HEK293 (cell line): ENCODE data around the gene SLC13A3.
"Not testable (repeated sequence)": the region's sequence is repeated elsewhere in the genome, so short reads cannot be mapped to it uniquely, and the experiment has no call there.

Experiments used
- CTCF ChIA-PET: fragments of 350-600 bp; formaldehyde crosslinking; extraction: SDS; loops from one replicate; lab custom pipeline; 2021; ENCODE audit warnings: antibody characterized with exemption; lab: Yijun Ruan, JAX
- POLR2A ChIA-PET: fragments of 300-600 bp; formaldehyde crosslinking; extraction: SDS; loops from one replicate; lab custom pipeline; 2020; ENCODE audit warnings: antibody characterized with exemption, inconsistent platforms; lab: Yijun Ruan, JAX
- H3K27ac ChIP-seq: fragments of 200-500 bp; sonication (Bioruptor generic); 2 replicates; pipeline ENCODE4 v1.5.1; 2014; ENCODE audit warnings: low read depth, low read length, control low read depth, inconsistent platforms; ENCODE audit errors: extremely low read depth
- H3K36me3 ChIP-seq, 2 experiments: fragments of 200-500 bp in 1 of 2; sonication (Bioruptor generic) in 1 of 2; 1 replicate in 1 of 2; 2 replicates in 1 of 2; pipeline ENCODE4 v1.5.1; 2014 to 2017; ENCODE audit warnings: inconsistent platforms in 2 of 2, low read length in 2 of 2; ENCODE audit not compliant: control insufficient read depth in 2 of 2, insufficient read depth in 1 of 2
- H3K4me1 ChIP-seq: fragments of 200-500 bp; sonication (Bioruptor generic); 2 replicates; pipeline ENCODE4 v1.5.1; 2014; ENCODE audit warnings: mild to moderate bottlenecking, low read length, inconsistent platforms; ENCODE audit not compliant: control insufficient read depth, insufficient read depth
- H3K4me3 ChIP-seq: 2 replicates; pipeline ENCODE4 v1.5.1; 2011; ENCODE audit warnings: low read depth, mild to moderate bottlenecking, control low read depth, low read length, moderate library complexity
- H3K9me3 ChIP-seq: fragments of 200-500 bp; sonication (Bioruptor generic); 2 replicates; pipeline ENCODE4 v1.5.1; 2014; ENCODE audit warnings: low read depth, low read length, inconsistent platforms; ENCODE audit not compliant: control insufficient read depth, insufficient read depth
- ELK4 ChIP-seq: IDR thresholded peaks from 2 replicates; pipeline ENCODE4 v1.6.1; 2011; ENCODE audit warnings: mild to moderate bottlenecking, low read depth, low read length, borderline replicate concordance
- KLF16 ChIP-seq: fragments of 450-650 bp; formaldehyde crosslinking; IDR thresholded peaks from 2 replicates; pipeline ENCODE4 v1.5.1; 2017; ENCODE audit warnings: missing biosample characterization, missing genetic modification characterization
- RBAK ChIP-seq: fragments of 450-650 bp; formaldehyde crosslinking; IDR thresholded peaks from 2 replicates; pipeline ENCODE4 v1.5.1; 2016; ENCODE audit warnings: missing biosample characterization, missing genetic modification characterization
- REST ChIP-seq: fragments of 450-650 bp; formaldehyde crosslinking; IDR thresholded peaks from 2 replicates; pipeline ENCODE4 v1.5.1; 2016; ENCODE audit warnings: missing biosample characterization, missing genetic modification characterization
- SP2 ChIP-seq: fragments of 450-650 bp; formaldehyde crosslinking; IDR thresholded peaks from 2 replicates; pipeline ENCODE4 v1.5.1; 2016; ENCODE audit warnings: missing biosample characterization, missing genetic modification characterization
- ZBTB7A ChIP-seq: fragments of 450-650 bp; formaldehyde crosslinking; IDR thresholded peaks from 2 replicates; pipeline ENCODE4 v1.5.1; 2016; ENCODE audit warnings: low read depth, missing biosample characterization, missing genetic modification characterization
- ZFP41 ChIP-seq: fragments of 450-650 bp; formaldehyde crosslinking; IDR thresholded peaks from 2 replicates; pipeline ENCODE4 v1.5.1; 2016; ENCODE audit warnings: missing biosample characterization, missing genetic modification characterization, borderline replicate concordance
- ZIC2 ChIP-seq: fragments of 450-650 bp; formaldehyde crosslinking; IDR thresholded peaks from 2 replicates; pipeline ENCODE4 v1.5.1; 2016; ENCODE audit warnings: missing biosample characterization, missing genetic modification characterization
- ZNF202 ChIP-seq: fragments of 450-650 bp; formaldehyde crosslinking; IDR thresholded peaks from 2 replicates; pipeline ENCODE4 v1.5.1; 2016; ENCODE audit warnings: missing biosample characterization, missing genetic modification characterization, borderline replicate concordance
- ZNF23 ChIP-seq: fragments of 450-650 bp; formaldehyde crosslinking; IDR thresholded peaks from 2 replicates; pipeline ENCODE4 v1.5.1; 2016; ENCODE audit warnings: missing biosample characterization, missing genetic modification characterization, borderline replicate concordance
- ZNF350 ChIP-seq: fragments of 450-650 bp; formaldehyde crosslinking; IDR thresholded peaks from 2 replicates; pipeline ENCODE4 v1.5.0; 2017; ENCODE audit warnings: missing biosample characterization, mild to moderate bottlenecking, missing genetic modification characterization
- ZNF37A ChIP-seq: fragments of 450-650 bp; IDR thresholded peaks from 2 replicates; pipeline ENCODE4 v1.5.1; 2018; ENCODE audit warnings: missing biosample characterization, missing genetic modification characterization
- ZNF558 ChIP-seq: fragments of 450-650 bp; formaldehyde crosslinking; IDR thresholded peaks from 2 replicates; pipeline ENCODE4 v1.5.1; 2016; ENCODE audit warnings: missing biosample characterization, missing genetic modification characterization
- ZNF561 ChIP-seq: fragments of 450-650 bp; IDR thresholded peaks from 2 replicates; pipeline ENCODE4 v1.5.1; 2018; ENCODE audit warnings: missing biosample characterization, missing genetic modification characterization, borderline replicate concordance
- ZNF596 ChIP-seq: fragments of 450-650 bp; IDR thresholded peaks from 2 replicates; pipeline ENCODE4 v1.5.0; 2018; ENCODE audit warnings: missing biosample characterization, mild to moderate bottlenecking, missing genetic modification characterization, moderate library complexity
- TF ChIP-seq, protein P1 (sequence below): fragments of 450-650 bp; formaldehyde crosslinking; IDR thresholded peaks from 2 replicates; pipeline ENCODE4 v1.5.1; 2016; ENCODE audit warnings: missing biosample characterization, missing genetic modification characterization

The SLC13A3 gene

GRCh38 chr20:46677608-46678007 lies 26.3 kb upstream of the SLC13A3 start (continued):
- TF ChIP-seq, protein P1, sequence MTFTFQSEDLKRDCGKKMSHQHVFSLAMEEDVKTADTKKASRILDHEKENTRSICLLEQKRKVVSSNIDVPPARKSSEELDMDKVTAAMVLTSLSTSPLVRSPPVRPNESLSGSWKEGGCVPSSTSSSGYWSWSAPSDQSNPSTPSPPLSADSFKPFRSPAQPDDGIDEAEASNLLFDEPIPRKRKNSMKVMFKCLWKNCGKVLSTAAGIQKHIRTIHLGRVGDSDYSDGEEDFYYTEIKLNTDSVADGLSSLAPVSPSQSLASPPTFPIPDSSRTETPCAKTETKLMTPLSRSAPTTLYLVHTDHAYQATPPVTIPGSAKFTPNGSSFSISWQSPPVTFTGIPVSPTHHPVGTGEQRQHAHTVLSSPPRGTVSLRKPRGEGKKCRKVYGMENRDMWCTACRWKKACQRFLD (tag by site-specific recombination) = no peak
- TF ChIP-seq ZNF350 (no peak), ZNF561 (no peak), ZFP41 (tag by site-specific recombination) (no peak), ELK4 (no peak)

GRCh38 chr20:46676649-46677316 lies 25.5 kb upstream of the SLC13A3 start:
- CTCF ChIA-PET = interaction anchor here (0.7 kb wide), 1 partner anchor 12 kb away, joined by 3 read pairs; no protein-coding TSS in a partner anchor
- H3K4me3 ChIP-seq, H3K36me3 ChIP-seq, POLR2A ChIA-PET, H3K9me3 ChIP-seq, H3K27ac ChIP-seq, H3K4me1 ChIP-seq: not testable (repeated sequence)

DNA sequence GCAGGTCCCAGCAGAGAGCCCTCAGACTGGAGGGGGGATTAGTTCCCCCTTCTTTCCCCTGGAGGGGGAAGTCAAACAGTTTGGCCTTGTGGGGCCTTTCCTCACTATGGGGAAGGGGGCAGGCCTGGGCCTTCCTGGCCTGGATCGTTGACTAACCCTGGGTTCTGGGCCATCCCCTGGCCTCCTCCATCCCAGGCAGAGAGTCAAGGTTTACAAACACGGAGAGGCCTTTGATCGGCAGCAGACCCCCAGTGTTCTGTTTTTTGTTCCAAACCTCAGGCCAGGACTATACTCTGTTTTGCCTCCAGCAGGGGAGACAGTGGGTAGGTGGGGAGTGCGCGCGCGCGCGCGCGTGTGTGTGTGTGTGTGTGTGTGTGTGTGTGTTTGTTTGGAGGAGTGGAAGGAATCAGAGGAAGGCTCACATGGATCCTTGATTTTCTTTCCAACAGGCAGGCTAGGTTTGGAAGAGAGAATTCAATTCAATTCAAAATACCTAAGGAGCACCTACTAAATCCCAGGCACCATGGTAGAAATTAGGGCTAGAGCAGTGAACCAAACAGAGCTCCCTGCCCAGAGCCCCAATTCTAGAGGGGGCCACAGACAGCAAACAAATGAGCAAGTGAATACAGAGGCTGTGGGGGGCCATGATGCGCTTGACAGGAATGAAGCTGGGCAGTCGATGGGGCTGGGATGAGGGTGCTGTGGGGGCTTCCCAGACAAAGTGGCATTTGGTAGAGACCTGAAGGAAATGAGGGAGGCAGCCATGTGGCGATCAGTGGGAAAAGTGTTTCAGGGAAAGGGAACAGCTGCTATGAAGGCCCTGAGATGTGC lies 23.2 kb upstream of the SLC13A3 start:
- H3K4me3 ChIP-seq = no peak overlapping the region
- POLR2A ChIA-PET = interaction anchor here (0.6 kb wide), 1 partner anchor 79 kb away, joined by 3 read pairs; no protein-coding TSS in a partner anchor
- H3K36me3 ChIP-seq = no peaks in the 10 kb centered on the region
- TF ChIP-seq ZBTB7A (tag by site-specific recombination) = no peak
- no peak for TF ChIP-seq ZNF37A (tag by site-specific recombination)
- CTCF ChIA-PET = interaction anchor here (0.6 kb wide), 1 partner anchor 1818 kb away, joined by 3 read pairs; no protein-coding TSS in a partner anchor
- no peaks in the 10 kb centered on the region for H3K4me1 ChIP-seq
- H3K27ac ChIP-seq = no peak overlapping the region
- H3K9me3 ChIP-seq = no peaks in the 10 kb centered on the region

GRCh38 chr20:46673394-46674252 lies 22.4 kb upstream of the SLC13A3 start:
- Histone ChIP-seq H3K9me3 (no peaks in the 10 kb centered on the region), H3K4me1 (no peaks in the 10 kb centered on the region), H3K27ac (no peak overlapping the region), H3K4me3 (no peak overlapping the region), H3K36me3 (no peaks in the 10 kb centered on the region)
- CTCF ChIA-PET = no interaction called here
- POLR2A ChIA-PET = no interaction called here
- TF ChIP-seq ZIC2 (no peak), ZNF23 (tag by site-specific recombination) (no peak)

DNA sequence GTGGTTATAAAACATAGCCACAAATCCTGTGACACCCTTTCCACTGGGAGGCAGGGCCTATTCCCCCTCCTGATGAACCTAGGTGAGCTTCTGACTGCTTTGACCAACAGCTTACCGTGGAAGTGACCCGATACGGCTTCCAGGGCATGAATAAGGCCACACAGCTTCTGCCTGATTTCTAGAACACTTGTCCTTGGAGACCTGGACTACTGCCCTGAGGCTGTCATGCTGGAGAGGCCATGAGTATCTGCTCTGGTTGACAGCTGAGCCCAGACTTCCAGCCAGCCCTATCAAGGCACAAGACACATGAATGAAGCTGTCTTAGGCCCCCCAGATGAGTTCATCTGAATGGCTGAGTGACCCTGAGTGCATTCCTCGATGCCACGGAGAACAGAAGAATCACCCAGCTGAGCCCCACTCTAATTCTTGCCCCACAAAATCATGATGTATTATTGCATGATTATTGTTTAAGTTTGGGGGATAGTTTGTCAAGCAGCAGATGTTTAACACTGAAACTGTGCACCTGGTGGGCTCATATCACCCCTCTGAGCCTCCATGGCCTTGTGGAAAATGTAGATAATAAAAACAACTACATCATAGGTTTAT lies 21.4 kb upstream of the SLC13A3 start:
- Histone ChIP-seq H3K36me3 (no peaks in the 10 kb centered on the region), H3K4me3 (no peak overlapping the region), H3K27ac (no peak overlapping the region), H3K4me1 (no peaks in the 10 kb centered on the region), H3K9me3 (no peaks in the 10 kb centered on the region)
- ChIA-PET POLR2A (no interaction called here), CTCF (interaction anchor here (0.6 to 1.1 kb wide), 3 partner anchors 8 to 14 kb away, joined by 3 read pairs; no protein-coding TSS in a partner anchor)
- TF ChIP-seq ZNF558 (no peak), RBAK (tag by site-specific recombination) (no peak), KLF16 (tag by site-specific recombination) (no peak), REST (no peak), ZBTB7A (tag by site-specific recombination) (no peak), SP2 (no peak), ZNF37A (tag by site-specific recombination) (no peak), ZNF596 (no peak), ZNF202 (no peak)
